ENCODE data around the gene SLC35D2. TPM values are rescaled to one million over a fixed set of nuclear protein-coding genes. Genes with fewer than 3 reads are reported as not detected.
A peak's percentile ranks its signal among the peaks of the same experiment; 100 is the strongest.

The SLC35D2 gene
- total RNA-seq, 4 donors from 2014 or later, result 25.1 to 66.6 (median 32.0) TPM

- H3K9me3 ChIP-seq, result no peaks in the 10 kb centered on the region
- H3K27me3 ChIP-seq, result no peaks in the 10 kb centered on the region
- no peak overlapping the region for H3K27ac ChIP-seq
- H3K36me3 ChIP-seq, result no peaks in the 10 kb centered on the region
- H3K4me3 ChIP-seq, result no peak overlapping the region
- peaks cover 6 to 23% (median 18%) of the 10 kb centered on the region in 4 donors for H3K4me1 ChIP-seq
- WGBS, 2 donors, result 63 to 64% methylated on average over 8 of the region's 8 CpGs
- no peak for TF ChIP-seq POLR2A (IDR thresholded peaks at IDR 0.05)
- TF ChIP-seq CTCF (IDR thresholded peaks at IDR 0.05), result no peak
- TF ChIP-seq EP300 (IDR thresholded peaks at IDR 0.05), result no peak
- no peak for DNase-seq (ENCODE audit: low spot score in 2 of 2)
These were observed 39.9 kb upstream of the SLC35D2 start for GRCh38 chr9:96423322-96423984.

- no peak for TF ChIP-seq POLR2A (IDR thresholded peaks at IDR 0.05)
- TF ChIP-seq CTCF (IDR thresholded peaks at IDR 0.05), result no peak
- peak; percentile 74 to 91 for TF ChIP-seq EP300 (IDR thresholded peaks at IDR 0.05)
- H3K4me3 ChIP-seq, result no peak overlapping the region
- 30 to 40% methylated on average over 6 of the region's 6 CpGs for WGBS, 2 donors
- no peaks in the 10 kb centered on the region for H3K27me3 ChIP-seq
- H3K9me3 ChIP-seq, result no peaks in the 10 kb centered on the region
- H3K4me1 ChIP-seq, result peaks cover 6 to 33% (median 25%) of the 10 kb centered on the region in 4 donors
- peak overlapping the region; percentile 97 to 100 (median 100) for H3K27ac ChIP-seq
- H3K36me3 ChIP-seq, result no peaks in the 10 kb centered on the region
- peak in 1 of 2 donors; percentile 65 for DNase-seq (ENCODE audit: low spot score in 2 of 2)
These were observed 37.1 kb upstream of the SLC35D2 start for GRCh38 chr9:96420468-96421219.

- Histone ChIP-seq H3K36me3 (no peaks in the 10 kb centered on the region), H3K4me1 (peaks cover 6 to 33% (median 25%) of the 10 kb centered on the region in 4 donors), H3K9me3 (no peaks in the 10 kb centered on the region), H3K27ac (peak overlapping the region; percentile 97 to 100 (median 100)), H3K27me3 (no peaks in the 10 kb centered on the region), H3K4me3 (peak overlapping the region in 3 of 4 donors; percentile 67 to 93 (median 79))
- no peak for DNase-seq (ENCODE audit: low spot score in 2 of 2)
- 17 to 24% methylated on average over 2 of the region's 2 CpGs for WGBS, 2 donors
- TF ChIP-seq CTCF (IDR thresholded peaks at IDR 0.05) (no peak), POLR2A (IDR thresholded peaks at IDR 0.05) (no peak), EP300 (IDR thresholded peaks at IDR 0.05) (no peak)
These were observed 36.1 kb upstream of the SLC35D2 start for GRCh38 chr9:96419691-96419969.

- no peaks in the 10 kb centered on the region for H3K9me3 ChIP-seq
- WGBS, 2 donors, result 0% methylated on average over 6 to 50 of the region's 58 CpGs
- H3K36me3 ChIP-seq, result no peaks in the 10 kb centered on the region
- TF ChIP-seq CTCF (IDR thresholded peaks at IDR 0.05) (peak in 1 of 5 experiments; percentile 26), EP300 (IDR thresholded peaks at IDR 0.05) (peak in 1 of 2 donors; percentile 68), POLR2A (IDR thresholded peaks at IDR 0.05) (peak; percentile 6 to 45)
- H3K4me3 ChIP-seq, result peak overlapping the region; percentile 67 to 98 (median 86)
- peak overlapping the region; percentile 97 to 100 (median 100) for H3K27ac ChIP-seq
- peak; percentile 46 to 47 for DNase-seq (ENCODE audit: low spot score in 2 of 2)
- no peaks in the 10 kb centered on the region for H3K27me3 ChIP-seq
- peaks cover 6 to 33% (median 25%) of the 10 kb centered on the region in 4 donors for H3K4me1 ChIP-seq
These were observed 35.6 kb upstream of the SLC35D2 start for GRCh38 chr9:96418920-96419690.
